SU-DHL-6 (cell line): ENCODE data around the gene COL23A1.

ENCODE experiments used
- H2AFZ ChIP-seq: fragments of 200-600 bp; sonication (generic); 2 replicates; pipeline ENCODE4 v1.6.1; 2014; ENCODE audit warnings: low read depth, mild to moderate bottlenecking, moderate library complexity, mixed read lengths, antibody characterized with exemption, low read length; ENCODE audit not compliant: severe bottlenecking
- H3F3A ChIP-seq: fragments of 200-600 bp; shearing (Covaris generic); 2 replicates; pipeline ENCODE4 v1.6.0; 2016; ENCODE audit warnings: antibody characterized with exemption, mild to moderate bottlenecking; ENCODE audit not compliant: insufficient read depth
- H3K27ac ChIP-seq: fragments of 200-600 bp; sonication (generic); 2 replicates; pipeline ENCODE4 v1.5.1; 2016; ENCODE audit warnings: low read depth, mild to moderate bottlenecking, low read length, moderate library complexity, mixed read lengths
- H3K27me3 ChIP-seq: fragments of 200-600 bp; sonication (generic), shearing (Covaris generic); 2 replicates; pipeline ENCODE4 v1.6.0; 2014; ENCODE audit warnings: mild to moderate bottlenecking, low read length
- H3K36me3 ChIP-seq: fragments of 200-600 bp; sonication (generic); 2 replicates; pipeline ENCODE4 v1.6.1; 2014; ENCODE audit warnings: mild to moderate bottlenecking, low read length, mixed read lengths
- H3K4me2 ChIP-seq: fragments of 300-600, 200-600 bp; shearing (Covaris generic), sonication (generic); 2 replicates; pipeline ENCODE4 v1.6.0; 2014; ENCODE audit warnings: low read length, low read depth, mild to moderate bottlenecking; ENCODE audit not compliant: poor library complexity, severe bottlenecking
- H3K4me3 ChIP-seq: fragments of 200-600 bp; sonication (generic); 2 replicates; pipeline ENCODE4 v1.5.1; 2014; ENCODE audit warnings: antibody characterized with exemption, low read length, mild to moderate bottlenecking, mixed read lengths; ENCODE audit not compliant: insufficient read depth, poor library complexity, severe bottlenecking
- H3K79me2 ChIP-seq: fragments of 200-600 bp; sonication (generic); 2 replicates; pipeline ENCODE4 v1.6.1; 2014; ENCODE audit warnings: mild to moderate bottlenecking, low read length, moderate library complexity; ENCODE audit not compliant: insufficient read depth
- H3K9ac ChIP-seq: fragments of 200-600 bp; sonication (generic); 2 replicates; pipeline ENCODE4 v1.7.0; 2014; ENCODE audit warnings: mild to moderate bottlenecking, low read length
- H3K9me2 ChIP-seq: fragments of 200-600 bp; sonication (generic); replicated peaks from 2 replicates; pipeline ENCODE4 v1.6.1; 2014; ENCODE audit warnings: low read length; ENCODE audit not compliant: insufficient read depth
- H3K9me3 ChIP-seq: fragments of 200-600 bp; sonication (generic); 2 replicates; pipeline ENCODE4 v1.6.1; 2014; ENCODE audit warnings: low read length, mixed read lengths; ENCODE audit not compliant: insufficient read depth
- H4K20me1 ChIP-seq: fragments of 200-600 bp; sonication (generic); 2 replicates; pipeline ENCODE4 v1.6.1; 2014; ENCODE audit warnings: low read depth, mild to moderate bottlenecking, antibody characterized with exemption, low read length, moderate library complexity, mixed read lengths
- EZH2phosphoT487 ChIP-seq: fragments of 200-600 bp; sonication (generic), shearing (Covaris generic); conservative IDR thresholded peaks from 2 replicates; pipeline ENCODE4 v1.6.1; 2018; ENCODE audit warnings: mild to moderate bottlenecking, antibody characterized with exemption, low read length, moderate library complexity, mixed read lengths
- TF ChIP-seq, protein P1 (sequence below): fragments of 200-600 bp; sonication (generic); IDR thresholded peaks from one replicate; pipeline ENCODE4 v1.5.1; 2017; ENCODE audit warnings: antibody characterized with exemption, mild to moderate bottlenecking, low read length, moderate library complexity; ENCODE audit not compliant: insufficient read depth, poor library complexity, severe bottlenecking

Gene COL23A1

DNA sequence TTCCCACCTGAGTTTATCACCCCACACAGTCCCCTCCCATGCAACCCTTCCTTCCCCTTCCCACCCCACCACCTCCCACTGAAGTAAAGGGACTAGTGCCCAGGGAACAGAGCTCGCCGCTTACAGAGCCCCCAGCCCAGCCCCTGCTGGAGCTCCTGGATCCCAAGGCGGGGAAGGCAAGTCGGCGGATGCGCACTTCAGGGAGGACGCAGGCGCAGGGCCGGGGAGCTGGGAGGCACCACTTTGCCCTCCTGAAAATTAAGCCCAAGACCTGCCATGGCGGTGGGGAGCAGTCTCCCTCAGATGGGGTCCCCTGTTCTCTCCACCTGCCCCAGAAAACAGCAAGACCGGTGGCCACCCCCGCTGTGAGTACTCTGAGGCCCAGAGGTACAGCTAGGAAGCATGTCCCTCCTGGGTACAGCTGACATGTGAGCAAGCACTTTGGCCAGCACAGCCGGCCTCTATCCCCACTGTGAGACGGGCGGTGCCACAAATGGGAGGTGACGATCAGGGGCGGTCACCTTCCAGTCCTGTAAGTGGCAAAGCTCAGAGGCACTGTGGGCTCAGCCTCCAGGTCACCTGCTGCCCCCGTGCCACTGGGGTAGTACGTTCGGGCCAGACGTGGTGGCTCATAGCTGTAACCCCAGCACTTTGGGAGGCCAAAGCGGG lies 45.9 kb downstream of the COL23A1 start:
- Histone ChIP-seq H3K9me2 (no peaks in the 10 kb centered on the region), H3K27ac (no peak overlapping the region), H3K9ac (no peak overlapping the region), H3F3A (no peaks in the 10 kb centered on the region), H3K4me3 (no peak overlapping the region), H3K79me2 (no peaks in the 10 kb centered on the region), H2AFZ (no peak overlapping the region), H3K9me3 (no peaks in the 10 kb centered on the region), H4K20me1 (no peaks in the 10 kb centered on the region), H3K27me3 (no peaks in the 10 kb centered on the region), H3K36me3 (no peaks in the 10 kb centered on the region), H3K4me2 (no peak overlapping the region)
- TF ChIP-seq, protein P1, sequence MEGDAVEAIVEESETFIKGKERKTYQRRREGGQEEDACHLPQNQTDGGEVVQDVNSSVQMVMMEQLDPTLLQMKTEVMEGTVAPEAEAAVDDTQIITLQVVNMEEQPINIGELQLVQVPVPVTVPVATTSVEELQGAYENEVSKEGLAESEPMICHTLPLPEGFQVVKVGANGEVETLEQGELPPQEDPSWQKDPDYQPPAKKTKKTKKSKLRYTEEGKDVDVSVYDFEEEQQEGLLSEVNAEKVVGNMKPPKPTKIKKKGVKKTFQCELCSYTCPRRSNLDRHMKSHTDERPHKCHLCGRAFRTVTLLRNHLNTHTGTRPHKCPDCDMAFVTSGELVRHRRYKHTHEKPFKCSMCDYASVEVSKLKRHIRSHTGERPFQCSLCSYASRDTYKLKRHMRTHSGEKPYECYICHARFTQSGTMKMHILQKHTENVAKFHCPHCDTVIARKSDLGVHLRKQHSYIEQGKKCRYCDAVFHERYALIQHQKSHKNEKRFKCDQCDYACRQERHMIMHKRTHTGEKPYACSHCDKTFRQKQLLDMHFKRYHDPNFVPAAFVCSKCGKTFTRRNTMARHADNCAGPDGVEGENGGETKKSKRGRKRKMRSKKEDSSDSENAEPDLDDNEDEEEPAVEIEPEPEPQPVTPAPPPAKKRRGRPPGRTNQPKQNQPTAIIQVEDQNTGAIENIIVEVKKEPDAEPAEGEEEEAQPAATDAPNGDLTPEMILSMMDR: no peak
- TF ChIP-seq EZH2phosphoT487: no peak

DNA sequence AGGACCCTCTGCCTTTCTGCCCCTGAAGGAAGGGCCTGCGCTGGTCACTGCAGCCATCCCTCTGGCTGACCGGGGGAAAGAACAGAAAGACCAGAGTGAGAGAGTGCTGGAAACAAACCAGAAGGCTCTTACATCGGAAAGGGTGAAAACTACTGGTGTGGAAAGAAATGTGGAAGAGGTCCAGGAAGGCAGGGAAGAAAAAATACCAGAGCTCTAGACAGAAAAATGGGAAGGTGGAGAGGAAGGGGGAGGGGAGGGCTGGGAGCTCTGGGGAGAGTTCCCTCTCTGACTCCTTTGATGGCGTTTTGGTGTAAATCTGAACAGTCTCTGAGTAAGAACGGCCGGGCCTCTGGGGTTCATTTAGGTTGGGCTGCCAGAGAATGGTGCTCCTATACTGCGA lies 47.7 kb downstream of the COL23A1 start:
- Histone ChIP-seq H4K20me1 (no peaks in the 10 kb centered on the region), H3K9ac (no peak overlapping the region), H3K27me3 (no peaks in the 10 kb centered on the region), H3F3A (no peaks in the 10 kb centered on the region), H3K9me3 (no peaks in the 10 kb centered on the region), H3K79me2 (no peaks in the 10 kb centered on the region), H3K36me3 (no peaks in the 10 kb centered on the region), H2AFZ (no peak overlapping the region), H3K4me2 (no peak overlapping the region), H3K27ac (no peak overlapping the region), H3K9me2 (no peaks in the 10 kb centered on the region), H3K4me3 (no peak overlapping the region)
- no peak for TF ChIP-seq EZH2phosphoT487
- TF ChIP-seq, protein P1: no peak

DNA sequence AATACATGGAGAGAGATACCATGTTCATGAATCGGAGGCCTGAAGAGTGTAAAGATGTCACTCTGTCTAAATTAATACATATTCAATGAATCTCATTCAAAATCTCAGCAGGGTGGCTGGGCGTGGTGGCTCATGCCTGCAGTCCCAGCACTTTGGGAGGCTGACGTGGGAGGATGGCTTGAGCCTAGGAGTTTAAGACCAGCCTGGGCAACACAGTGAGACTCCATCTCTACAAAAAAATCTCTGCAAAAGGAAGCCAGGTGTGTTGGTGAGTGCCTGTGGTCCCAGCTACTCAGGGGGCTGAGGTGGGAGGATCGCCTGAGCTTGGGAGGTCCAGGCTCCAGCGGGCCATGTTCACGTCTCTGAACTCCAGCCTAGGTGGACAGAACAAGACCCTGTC lies 49.7 kb downstream of the COL23A1 start:
- no peaks in the 10 kb centered on the region for H3K79me2 ChIP-seq
- no peak overlapping the region for H3K4me2 ChIP-seq
- H3F3A ChIP-seq: no peaks in the 10 kb centered on the region
- no peak overlapping the region for H3K9ac ChIP-seq
- no peak overlapping the region for H3K4me3 ChIP-seq
- TF ChIP-seq, protein P1: no peak
- no peak for TF ChIP-seq EZH2phosphoT487
- H3K36me3 ChIP-seq: no peaks in the 10 kb centered on the region
- no peaks in the 10 kb centered on the region for H3K9me3 ChIP-seq
- H3K9me2 ChIP-seq: no peaks in the 10 kb centered on the region
- H3K27me3 ChIP-seq: no peaks in the 10 kb centered on the region
- H2AFZ ChIP-seq: no peak overlapping the region
- no peak overlapping the region for H3K27ac ChIP-seq
- no peaks in the 10 kb centered on the region for H4K20me1 ChIP-seq
